Lower leg skin (tissue), 3 donors: ENCODE results near the gene ZNF555.

ENCODE experiments used
- CTCF ChIP-seq, 3 donors: fragments of 450-650 bp; IDR thresholded peaks; one replicate each; pipeline ENCODE4 v1.5.1; 2016; ENCODE audit warnings: antibody characterized with exemption in 3 of 3, mild to moderate bottlenecking in 3 of 3, moderate library complexity in 2 of 3
- POLR2A ChIP-seq, 2 donors: fragments of 450-650 bp; IDR thresholded peaks; one replicate each; pipeline ENCODE4 v1.6.1; 2016 to 2017; ENCODE audit warnings: antibody characterized with exemption in 2 of 2, mild to moderate bottlenecking in 1 of 2, moderate library complexity in 1 of 2

- TF ChIP-seq CTCF (IDR thresholded peaks at IDR 0.05) (no peak), POLR2A (IDR thresholded peaks at IDR 0.05) (no peak)
Observed at GRCh38 chr19:2795827-2796658, 45.2 kb upstream of the ZNF555 start.
